K562 (cell line): Measurements from ENCODE around the gene TFE3. TPM values are rescaled to one million over a fixed set of nuclear protein-coding genes. Genes with fewer than 3 reads are reported as not detected.
A peak's percentile ranks its signal among the peaks of the same experiment; 100 is the strongest.

Experiments used
- E2F1 ChIP-seq: sonication (generic); formaldehyde crosslinking; IDR thresholded peaks from 2 replicates; pipeline ENCODE4 v1.8.1; 2023; ENCODE audit warnings: mild to moderate bottlenecking, missing genetic modification reagents, moderate library complexity
- ETV6 ChIP-seq, 3 experiments: fragments of 150-350 bp in 1 of 3; sonication (generic) in 1 of 3; formaldehyde crosslinking in 1 of 3; IDR thresholded peaks; 2 replicates each; pipeline versions ENCODE4 v1.6.1 to v1.8.0; 2014 to 2022; ENCODE audit warnings: borderline replicate concordance in 2 of 3, low read depth in 2 of 3, antibody characterized with exemption in 1 of 3, low read length in 1 of 3, mild to moderate bottlenecking in 1 of 3, missing genetic modification reagents in 1 of 3
- GTF2E2 ChIP-seq: fragments of 200-800 bp; sonication (Bioruptor generic); IDR thresholded peaks from 2 replicates; pipeline ENCODE4 v1.6.1; 2016; ENCODE audit warnings: missing genetic modification characterization, missing compliant biosample characterization
- GTF2F1 ChIP-seq: IDR thresholded peaks from 2 replicates; pipeline ENCODE4 v1.6.1; 2011; ENCODE audit warnings: low read depth, low read length, improper control_type of control experiment
- HOXB6 ChIP-seq: fragments of 250-450 bp; sonication (Bioruptor Pico); IDR thresholded peaks from 2 replicates; pipeline ENCODE4 v1.5.1; 2022; ENCODE audit warnings: mild to moderate bottlenecking, borderline replicate concordance
- MTF1 ChIP-seq: fragments of 250-450 bp; sonication (Bioruptor Pico); IDR thresholded peaks from 2 replicates; pipeline ENCODE4 v1.9.0; 2021; ENCODE audit warnings: moderate library complexity, mild to moderate bottlenecking, inconsistent platforms, borderline replicate concordance
- NKRF ChIP-seq: fragments of 450-650 bp; IDR thresholded peaks from 2 replicates; pipeline ENCODE4 v1.6.1; 2016; ENCODE audit warnings: borderline replicate concordance
- NRF1 ChIP-seq, 2 experiments: fragments of 450-650 bp; IDR thresholded peaks in 1 of 2; conservative IDR thresholded peaks in 1 of 2; 2 replicates each; pipeline ENCODE4 v1.6.1; 2014; ENCODE audit warnings: mild to moderate bottlenecking in 2 of 2
- PCBP1 ChIP-seq: fragments of 200-400 bp; formaldehyde crosslinking; IDR thresholded peaks from 2 replicates; pipeline ENCODE4 v1.6.1; 2018; ENCODE audit warnings: mild to moderate bottlenecking, low read depth, low read length; ENCODE audit not compliant: poor library complexity, severe bottlenecking
- PHTF2 ChIP-seq: fragments of 250-450 bp; sonication (Bioruptor Pico); IDR thresholded peaks from 2 replicates; pipeline ENCODE4 v1.5.0; 2021; ENCODE audit warnings: mild to moderate bottlenecking
- PURB ChIP-seq: sonication (generic); formaldehyde crosslinking; IDR thresholded peaks from 2 replicates; pipeline ENCODE4 v1.9.0; 2021; ENCODE audit warnings: low read depth, mild to moderate bottlenecking, missing genetic modification reagents
- TBL1XR1 ChIP-seq, 2 experiments: IDR thresholded peaks; 2 replicates each; pipeline ENCODE4 v1.6.1; 2012; ENCODE audit warnings: improper control_type of control experiment in 2 of 2, low read length in 2 of 2, mild to moderate bottlenecking in 1 of 2
- THRAP3 ChIP-seq: fragments of 450-650 bp; IDR thresholded peaks from 2 replicates; pipeline ENCODE4 v1.6.1; 2016; ENCODE audit warnings: mild to moderate bottlenecking, inconsistent platforms, borderline replicate concordance
- TSHZ1 ChIP-seq: fragments of 250-450 bp; sonication (Bioruptor Pico); IDR thresholded peaks from 2 replicates; pipeline ENCODE4 v1.4.0; 2020; ENCODE audit warnings: mild to moderate bottlenecking, moderate library complexity
- U2AF1 ChIP-seq: fragments of 200-400 bp; formaldehyde crosslinking; optimal IDR thresholded peaks from 2 replicates; pipeline ENCODE3; 2017; ENCODE audit warnings: mild to moderate bottlenecking, low read depth, low read length, moderate library complexity
- ZBTB2 ChIP-seq: fragments of 450-650 bp; IDR thresholded peaks from 2 replicates; pipeline ENCODE4 v1.6.1; 2016; ENCODE audit warnings: antibody characterized with exemption
- ZFP1 ChIP-seq: fragments of 450-650 bp; formaldehyde crosslinking; IDR thresholded peaks from 2 replicates; pipeline ENCODE4 v1.4.0; 2020; ENCODE audit warnings: mild to moderate bottlenecking, mixed read lengths
- polyA plus RNA-seq, 8 experiments: library from polyadenylated mRNA; depleted of rRNA in 4 of 8; stranded (reverse) in 5 of 8; unstranded in 3 of 8; fragments of >200 nt; fragmentation: Nextera tagmentation in 2 of 8; fragmentation: Illumina TruSeq in 1 of 8; extraction: Ambion mirVana in 2 of 8; extraction: Trizol in 1 of 8; gene quantifications; 2 replicates each; pipeline versions ENCODE4 v1.2.1 to v1.2.3, GENCODE V29; 2011 to 2014; ENCODE audit warnings: inconsistent platforms in 1 of 8, missing spikeins in 1 of 8
- total RNA-seq, 7 experiments: library from RNA; depleted of rRNA in 6 of 7; stranded (reverse); fragments of >200 nt in 6 of 7; fragmentation: Illumina TruSeq in 2 of 7; extraction: Trizol in 2 of 7; gene quantifications; 2 replicates each; pipeline versions ENCODE4 v1.2.1 to v1.2.3, GENCODE V29; 2011 to 2021; ENCODE audit warnings: low replicate concordance in 1 of 7

The TFE3 gene
- total and polyA plus RNA-seq, 9 of the 15 experiments (the other 6 are each of a cell fraction or from before 2014, with no cell fraction given): 1.9 to 20.3 (median 11.9) TPM

- no peak for TF ChIP-seq PURB (CRISPR knock-in tag)
- no peak for TF ChIP-seq HOXB6 (CRISPR knock-in tag)
- TF ChIP-seq THRAP3: 0 out of 2 replicates have a peak, but pooled peaks have one; percentile 35
- TF ChIP-seq ZFP1 (CRISPR knock-in tag): no peak
- no peak for TF ChIP-seq E2F1
- TF ChIP-seq TBL1XR1 (IDR thresholded peaks at IDR 0.05; ENCODE audit: low read length in 2 of 2): no peak
- TF ChIP-seq NKRF: peak; percentile 91
- no peak for TF ChIP-seq U2AF1
- TF ChIP-seq ETV6 (IDR thresholded peaks at IDR 0.05; ENCODE audit: borderline replicate concordance in 1 of 2, low read depth in 2 of 2, low read length in 1 of 2): no peak
- TF ChIP-seq ETV6 (CRISPR knock-in tag; IDR thresholded peaks at IDR 0.05; ENCODE audit: borderline replicate concordance): no peak
- no peak for TF ChIP-seq NRF1 (conservative IDR thresholded peaks at IDR 0.05 in 1 of 2, IDR thresholded peaks at IDR 0.05 in 1 of 2)
- TF ChIP-seq TSHZ1 (CRISPR knock-in tag): no peak
- TF ChIP-seq PHTF2 (CRISPR knock-in tag): no peak
- no peak; the same call in 1 of the 2 replicates for TF ChIP-seq ZBTB2
- TF ChIP-seq MTF1 (CRISPR knock-in tag): no peak
- peak; percentile 71 for TF ChIP-seq GTF2E2 (tag)
- TF ChIP-seq GTF2F1: no peak
- TF ChIP-seq PCBP1: peak; percentile 62
Measured at GRCh38 chrX:49079489-49080428, 36.6 kb upstream of the TFE3 start, which contains the start of gene WDR45 (continued).
